IPS-18a (cell line): ENCODE results near the gene HAT1.

ENCODE experiments used
- H3K27ac ChIP-seq: one replicate; pipeline ENCODE4 v1.5.1; 2013; ENCODE audit warnings: low read length
- H3K27me3 ChIP-seq: one replicate; pipeline ENCODE4 v1.6.1; 2013; ENCODE audit warnings: mild to moderate bottlenecking, low read length; ENCODE audit not compliant: control insufficient read depth, insufficient read depth
- H3K36me3 ChIP-seq: one replicate; pipeline ENCODE4 v1.6.1; 2013; ENCODE audit warnings: low read depth, low read length; ENCODE audit not compliant: control insufficient read depth
- H3K4me1 ChIP-seq: one replicate; pipeline ENCODE4 v1.6.1; 2013; ENCODE audit warnings: low read depth, low read length; ENCODE audit not compliant: control insufficient read depth
- H3K4me3 ChIP-seq: one replicate; pipeline ENCODE4 v1.5.1; 2013; ENCODE audit warnings: low read length
- H3K9ac ChIP-seq: one replicate; pipeline ENCODE4 v1.6.1; 2013; ENCODE audit warnings: mild to moderate bottlenecking, low read length, moderate library complexity
- H3K9me3 ChIP-seq: one replicate; pipeline ENCODE4 v1.6.1; 2013; ENCODE audit warnings: low read depth, low read length; ENCODE audit not compliant: control insufficient read depth

HAT1 gene

DNA sequence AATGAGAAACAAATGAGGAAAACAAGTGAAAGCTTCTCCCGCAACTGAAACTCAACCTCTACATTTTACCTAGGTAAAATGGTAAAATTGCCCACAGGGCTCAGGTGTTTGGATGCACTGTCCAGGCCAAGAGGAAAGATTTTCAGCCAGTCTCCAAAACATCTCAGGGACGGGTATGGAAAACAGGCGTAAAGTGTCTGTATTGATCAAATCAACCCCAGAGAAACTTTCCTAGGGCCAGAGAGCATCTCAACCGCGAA, 361 bp upstream of the HAT1 start:
- peak overlapping the region; percentile 89 for H3K4me3 ChIP-seq
- H3K27ac ChIP-seq, result peak overlapping the region; percentile 44
- H3K36me3 ChIP-seq, result peaks cover 5% of the 10 kb centered on the region
- H3K27me3 ChIP-seq, result no peaks in the 10 kb centered on the region
- no peaks in the 10 kb centered on the region for H3K4me1 ChIP-seq
- H3K9ac ChIP-seq, result peak overlapping the region; percentile 33
- H3K9me3 ChIP-seq, result no peaks in the 10 kb centered on the region

DNA sequence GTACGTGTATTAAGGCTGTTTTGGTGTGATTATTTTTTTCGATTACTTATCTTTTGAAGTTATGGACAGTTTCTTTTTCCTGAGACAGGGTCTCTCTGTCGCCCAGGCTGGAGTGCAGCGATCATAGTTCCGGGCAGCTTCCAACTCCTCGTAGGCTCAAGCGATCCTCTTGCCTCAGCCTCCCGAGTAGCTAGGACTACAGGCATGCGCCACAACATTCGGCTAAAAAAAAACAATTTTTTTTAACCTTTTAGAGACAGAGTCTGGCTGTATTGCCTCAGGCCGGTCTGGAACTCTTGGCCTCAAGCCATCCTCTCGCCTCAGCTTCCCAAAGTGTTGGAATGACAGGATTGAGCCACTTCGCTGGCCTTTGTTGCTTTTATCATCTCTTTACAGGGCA, 945 bp downstream of the HAT1 start:
- H3K27ac ChIP-seq, result peak overlapping the region; percentile 73
- peak overlapping the region; percentile 87 for H3K9ac ChIP-seq
- H3K4me3 ChIP-seq, result peak overlapping the region; percentile 89
- H3K4me1 ChIP-seq, result no peaks in the 10 kb centered on the region
- H3K36me3 ChIP-seq, result peaks cover 8% of the 10 kb centered on the region
- H3K9me3 ChIP-seq, result no peaks in the 10 kb centered on the region
- no peaks in the 10 kb centered on the region for H3K27me3 ChIP-seq

DNA sequence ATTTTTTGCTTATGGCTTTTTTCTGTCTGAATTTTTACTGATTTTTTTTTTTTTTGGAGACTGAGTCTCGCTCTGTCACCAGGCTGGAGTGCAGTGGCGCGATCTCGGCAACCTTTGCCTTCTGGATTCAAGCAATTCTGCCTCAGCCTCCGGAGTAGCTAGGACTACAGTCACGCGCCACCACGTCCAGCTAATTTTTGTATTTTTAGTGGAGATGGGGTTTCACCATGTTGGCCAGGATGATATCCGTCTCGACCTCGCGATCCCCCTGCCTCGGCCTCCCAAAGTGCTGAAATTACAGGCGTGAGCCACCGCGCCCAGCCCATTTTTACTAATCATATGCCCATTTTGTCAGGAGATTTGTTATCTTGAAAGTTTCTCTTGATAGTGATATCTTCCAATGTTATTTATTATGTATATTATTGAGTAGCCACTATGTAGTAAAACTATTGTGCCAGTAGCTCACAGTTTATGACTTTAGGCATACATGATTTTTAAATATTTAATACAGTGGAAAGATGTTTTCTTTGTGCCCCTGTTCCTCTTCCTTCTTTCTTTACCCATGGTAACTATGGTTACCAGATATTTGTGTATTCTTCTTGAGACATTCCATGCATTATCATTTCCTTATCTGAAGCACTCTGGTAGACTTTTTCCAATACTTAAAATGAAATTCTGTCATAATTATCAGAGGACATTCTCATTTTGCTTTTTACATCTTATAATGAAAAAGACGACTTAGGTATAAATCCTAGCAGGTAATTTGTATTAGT, 2.1 kb downstream of the HAT1 start:
- Histone ChIP-seq H3K4me3 (no peak overlapping the region), H3K36me3 (peaks cover 8% of the 10 kb centered on the region), H3K9ac (no peak overlapping the region), H3K27me3 (no peaks in the 10 kb centered on the region), H3K27ac (no peak overlapping the region), H3K4me1 (no peaks in the 10 kb centered on the region), H3K9me3 (no peaks in the 10 kb centered on the region)

DNA sequence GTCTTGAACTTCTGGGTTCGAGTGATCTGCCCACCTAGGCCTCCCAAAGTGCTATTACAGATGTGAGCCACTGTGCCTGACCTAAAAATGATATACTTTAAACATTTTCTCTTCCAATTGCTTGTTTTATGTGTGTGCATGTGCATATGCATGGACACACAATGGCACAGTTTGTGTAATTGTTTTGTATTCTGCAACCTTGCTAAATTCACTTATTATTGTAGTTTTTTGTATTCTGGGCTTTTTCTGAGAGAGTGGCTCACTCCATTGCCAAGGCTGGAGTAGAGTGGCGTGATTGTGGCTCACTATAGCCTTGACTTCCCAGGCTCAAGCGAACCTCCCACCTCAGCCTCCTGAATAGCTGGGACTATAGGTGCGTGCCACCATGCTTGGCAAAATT, 8.1 kb downstream of the HAT1 start:
- H3K4me3 ChIP-seq, result no peak overlapping the region
- no peak overlapping the region for H3K27ac ChIP-seq
- H3K36me3 ChIP-seq, result peaks cover 14% of the 10 kb centered on the region
- H3K9me3 ChIP-seq, result no peaks in the 10 kb centered on the region
- H3K4me1 ChIP-seq, result no peaks in the 10 kb centered on the region
- no peak overlapping the region for H3K9ac ChIP-seq
- no peaks in the 10 kb centered on the region for H3K27me3 ChIP-seq

DNA sequence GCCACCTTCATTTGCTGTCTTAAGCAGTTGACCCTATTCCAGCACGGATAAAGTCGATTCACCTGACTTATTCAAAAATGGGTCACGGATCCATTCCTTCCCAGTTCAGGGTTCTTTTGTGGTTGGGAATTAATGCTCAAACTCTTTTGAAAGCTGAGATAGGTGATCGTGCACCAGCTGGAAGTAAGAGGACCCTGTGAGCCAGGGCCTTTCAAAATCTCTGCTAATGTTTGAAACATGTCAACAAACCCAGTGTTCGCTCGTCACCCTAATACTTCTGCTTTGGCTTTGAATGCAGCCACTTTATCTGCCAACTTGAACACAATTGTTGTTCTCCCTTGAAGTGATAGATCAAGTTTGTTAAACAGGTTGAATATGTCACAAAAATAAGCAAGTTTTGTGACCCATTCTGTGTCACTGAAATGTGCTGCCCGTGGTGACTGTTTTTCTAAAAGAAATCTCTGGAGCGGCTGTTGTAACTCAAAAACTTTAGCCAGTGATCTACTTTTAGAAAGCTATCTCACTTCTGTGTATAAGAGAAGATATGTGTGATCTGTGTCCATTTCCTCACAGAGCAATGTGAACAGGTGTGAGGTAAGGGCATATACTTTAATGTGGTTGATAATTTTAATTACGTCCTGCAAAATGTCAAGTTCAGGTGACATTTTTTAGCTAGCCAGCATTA, 16.9 kb downstream of the HAT1 start:
- Histone ChIP-seq H3K4me1 (no peaks in the 10 kb centered on the region), H3K27ac (no peak overlapping the region), H3K36me3 (peaks cover 3% of the 10 kb centered on the region), H3K4me3 (no peak overlapping the region), H3K9me3 (peaks cover 8% of the 10 kb centered on the region), H3K9ac (no peak overlapping the region), H3K27me3 (no peaks in the 10 kb centered on the region)

DNA sequence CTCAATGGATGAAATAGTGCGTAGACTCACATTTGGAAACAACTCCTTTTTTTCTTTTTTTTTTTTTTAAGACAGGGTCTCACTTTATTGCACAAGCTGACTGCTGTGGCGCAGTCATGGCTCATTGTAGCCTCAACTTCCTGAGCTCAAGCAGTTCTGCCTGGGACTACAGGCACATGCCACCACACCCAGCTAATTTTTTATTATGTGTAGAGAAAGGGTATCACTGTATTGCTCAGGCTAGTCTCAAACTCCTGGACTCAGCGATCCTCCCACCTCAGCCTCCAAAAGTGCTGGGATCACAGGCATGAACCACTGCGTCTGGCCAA, 17.4 kb downstream of the HAT1 start:
- H3K9me3 ChIP-seq, result peaks cover 8% of the 10 kb centered on the region
- H3K36me3 ChIP-seq, result peaks cover 3% of the 10 kb centered on the region
- no peaks in the 10 kb centered on the region for H3K27me3 ChIP-seq
- H3K9ac ChIP-seq, result no peak overlapping the region
- H3K4me1 ChIP-seq, result no peaks in the 10 kb centered on the region
- no peak overlapping the region for H3K4me3 ChIP-seq
- H3K27ac ChIP-seq, result no peak overlapping the region

DNA sequence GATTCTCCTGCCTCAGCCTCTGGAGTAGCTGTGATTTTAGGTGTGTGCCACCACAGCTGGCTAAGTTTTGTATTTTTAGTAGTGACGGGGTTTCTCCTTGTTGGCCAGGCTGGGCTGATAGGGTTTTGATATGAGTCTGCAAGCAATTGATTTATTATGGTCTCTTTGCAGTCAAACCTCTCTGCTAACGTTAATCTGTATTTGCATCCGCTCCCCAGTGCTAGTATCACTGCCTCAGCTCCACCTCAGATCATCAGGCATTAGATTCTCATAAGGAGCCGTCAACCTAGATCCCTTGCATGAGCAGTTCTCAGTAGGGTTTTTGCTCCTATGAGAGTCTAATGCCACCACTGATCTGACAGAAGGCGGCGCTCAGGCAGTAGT, 19.0 kb downstream of the HAT1 start:
- H3K27ac ChIP-seq, result no peak overlapping the region
- no peak overlapping the region for H3K9ac ChIP-seq
- no peaks in the 10 kb centered on the region for H3K27me3 ChIP-seq
- H3K9me3 ChIP-seq, result peaks cover 8% of the 10 kb centered on the region
- H3K36me3 ChIP-seq, result peaks cover 3% of the 10 kb centered on the region
- H3K4me1 ChIP-seq, result no peaks in the 10 kb centered on the region
- H3K4me3 ChIP-seq, result no peak overlapping the region

DNA sequence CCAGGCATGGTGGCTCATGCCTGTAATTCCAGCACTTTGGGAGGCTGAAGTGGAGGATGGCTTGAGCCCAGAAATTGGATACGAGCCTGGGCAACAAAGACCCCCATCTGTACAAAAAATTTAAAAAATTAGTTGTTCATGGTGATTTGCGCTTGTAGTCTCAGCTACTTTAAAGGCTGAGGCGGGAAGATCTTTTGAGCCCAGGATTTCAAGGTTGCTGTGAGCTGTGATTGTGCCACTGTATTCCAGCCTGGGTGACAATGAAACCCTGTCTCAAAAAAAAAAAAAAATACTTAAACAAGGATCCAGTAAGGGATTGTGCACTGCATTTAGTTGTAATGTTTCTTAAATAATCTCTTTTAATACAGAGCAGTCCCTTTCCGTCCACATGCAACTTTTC, 21.6 kb downstream of the HAT1 start:
- Histone ChIP-seq H3K36me3 (peaks cover 3% of the 10 kb centered on the region), H3K27me3 (no peaks in the 10 kb centered on the region), H3K27ac (no peak overlapping the region), H3K4me3 (no peak overlapping the region), H3K9ac (no peak overlapping the region), H3K4me1 (no peaks in the 10 kb centered on the region), H3K9me3 (peaks cover 8% of the 10 kb centered on the region)

DNA sequence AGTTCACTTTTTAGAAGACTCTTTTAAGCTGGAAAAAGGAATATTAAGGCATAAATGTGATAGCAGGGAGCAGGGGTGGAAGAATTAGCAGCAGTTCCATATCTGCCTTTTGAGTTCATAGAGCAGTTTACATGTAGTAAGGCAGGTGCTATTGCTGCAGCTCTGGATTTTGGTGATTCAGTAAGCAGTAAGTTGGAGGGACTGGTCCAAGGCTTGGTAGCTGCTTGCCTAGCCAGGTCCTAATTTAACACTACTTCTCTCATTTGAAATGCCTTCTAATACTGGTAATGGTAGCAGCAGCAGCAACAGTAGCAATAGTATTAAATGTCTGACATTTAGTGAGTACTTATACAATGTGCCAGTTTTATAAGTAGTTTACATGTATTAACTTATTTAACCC, 30.0 kb downstream of the HAT1 start:
- Histone ChIP-seq H3K36me3 (peaks cover 5% of the 10 kb centered on the region), H3K9me3 (no peaks in the 10 kb centered on the region), H3K9ac (no peak overlapping the region)

DNA sequence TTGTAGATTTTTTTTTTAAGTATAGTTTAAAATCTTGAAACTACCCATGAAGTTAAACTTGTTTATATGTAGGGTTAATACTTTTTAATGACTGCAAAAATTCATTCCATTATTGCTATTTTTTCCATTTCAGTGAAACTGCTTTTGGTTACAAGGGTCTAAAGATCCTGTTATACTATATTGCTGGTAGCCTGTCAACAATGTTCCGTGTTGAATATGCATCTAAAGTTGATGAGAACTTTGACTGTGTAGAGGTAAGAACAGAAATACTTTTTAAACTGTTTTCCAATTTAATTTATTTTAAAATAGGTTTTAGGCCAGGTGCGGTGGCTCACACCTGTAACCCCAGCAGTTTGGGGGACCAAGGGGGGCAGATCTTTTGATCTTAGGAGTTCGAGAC, 30.5 kb downstream of the HAT1 start:
- Histone ChIP-seq H3K27ac (no peak overlapping the region), H3K4me1 (no peaks in the 10 kb centered on the region), H3K4me3 (no peak overlapping the region), H3K27me3 (no peaks in the 10 kb centered on the region), H3K9ac (no peak overlapping the region), H3K36me3 (peaks cover 5% of the 10 kb centered on the region), H3K9me3 (no peaks in the 10 kb centered on the region)

More for the DNA sequence above, 30.0 kb downstream of the HAT1 start:
- H3K4me1 ChIP-seq, result no peaks in the 10 kb centered on the region
- H3K4me3 ChIP-seq, result no peak overlapping the region
- no peak overlapping the region for H3K27ac ChIP-seq
- no peaks in the 10 kb centered on the region for H3K27me3 ChIP-seq

DNA sequence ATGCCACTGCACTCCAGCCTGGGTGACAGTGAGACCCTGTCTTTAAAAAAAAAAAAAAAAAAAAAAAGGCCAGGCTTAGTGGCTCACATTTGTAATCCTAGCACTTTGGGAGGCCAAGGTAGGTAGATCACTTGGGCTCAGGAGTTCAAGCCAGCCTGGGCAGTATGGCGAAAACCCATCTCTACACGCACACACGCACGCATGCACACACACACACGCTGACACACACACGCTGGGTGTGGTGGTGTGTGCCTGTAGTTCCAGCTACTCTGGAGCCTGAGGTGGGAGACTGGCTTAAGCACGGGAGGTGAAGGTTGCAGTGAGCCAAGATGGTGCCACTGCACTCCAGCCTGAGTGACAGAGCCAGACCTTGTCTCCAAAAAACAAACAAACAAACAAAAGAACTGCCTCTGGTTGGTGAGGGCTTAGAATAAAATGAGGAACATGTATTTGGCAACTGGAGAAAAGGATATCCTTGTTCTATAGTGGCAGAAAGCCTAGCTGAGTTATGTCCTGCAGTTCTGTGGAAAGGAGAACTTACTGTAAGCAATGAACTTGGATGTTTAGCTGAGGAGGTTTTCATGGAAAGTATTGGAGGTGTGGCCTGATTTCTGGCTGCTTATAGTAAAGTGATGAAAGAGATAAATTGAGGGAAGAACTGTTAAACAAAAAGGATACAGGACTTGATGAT, 34.0 kb downstream of the HAT1 start:
- Histone ChIP-seq H3K36me3 (peaks cover 5% of the 10 kb centered on the region), H3K9ac (no peak overlapping the region), H3K4me1 (no peaks in the 10 kb centered on the region)

DNA sequence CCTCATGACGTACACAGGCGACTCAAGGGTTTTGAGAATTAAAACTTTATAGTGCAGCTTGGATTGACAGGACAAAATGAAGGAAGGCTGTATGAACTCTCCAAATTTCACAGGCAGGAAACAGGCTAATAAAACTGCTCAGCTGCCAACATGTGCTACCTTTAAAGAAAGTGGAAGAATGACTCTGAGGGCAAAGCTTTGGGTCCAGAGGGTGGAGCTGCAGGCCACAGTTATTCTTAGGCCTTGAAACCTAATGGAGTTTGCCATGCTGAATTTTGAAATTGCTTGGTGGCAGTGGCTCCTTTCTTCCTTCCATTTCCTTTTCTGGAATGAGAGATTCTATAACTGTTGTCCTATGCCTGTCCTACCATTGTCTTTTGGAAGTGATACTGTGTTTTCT, 34.8 kb downstream of the HAT1 start:
- Histone ChIP-seq H3K4me1 (no peaks in the 10 kb centered on the region), H3K27me3 (no peaks in the 10 kb centered on the region), H3K9me3 (no peaks in the 10 kb centered on the region), H3K9ac (no peak overlapping the region), H3K4me3 (no peak overlapping the region), H3K27ac (no peak overlapping the region), H3K36me3 (peaks cover 5% of the 10 kb centered on the region)

More for the DNA sequence above, 34.0 kb downstream of the HAT1 start:
- Histone ChIP-seq H3K9me3 (no peaks in the 10 kb centered on the region), H3K4me3 (no peak overlapping the region), H3K27me3 (no peaks in the 10 kb centered on the region), H3K27ac (no peak overlapping the region)
